Fibroblast of lung (primary cell): ENCODE results near the gene SSPN.

Source experiments
- CTCF ChIP-seq, 2 donors: IDR thresholded peaks in 1 of 2; conservative IDR thresholded peaks in 1 of 2; 1 replicate in 1 of 2; 2 replicates in 1 of 2; pipeline ENCODE4 v1.5.1; 2011 to 2012; ENCODE audit warnings: low read length in 2 of 2, control low read depth in 1 of 2, inconsistent platforms in 1 of 2, low read depth in 1 of 2, mild to moderate bottlenecking in 1 of 2
- EZH2 ChIP-seq: IDR thresholded peaks from 2 replicates; pipeline ENCODE4 v1.5.1; 2012; ENCODE audit warnings: low read length, control low read depth, mild to moderate bottlenecking; ENCODE audit errors: missing control alignments

GRCh38 chr12:26231470-26231869, 36.1 kb downstream of the SSPN start:
- TF ChIP-seq CTCF (conservative IDR thresholded peaks at IDR 0.05 in 1 of 2, IDR thresholded peaks at IDR 0.05 in 1 of 2; ENCODE audit: low read depth in 1 of 2, low read length in 2 of 2) = no peak
- no peak for TF ChIP-seq EZH2
